ENCODE data around the gene DNHD1. TPM values are rescaled to one million over a fixed set of nuclear protein-coding genes. Genes with fewer than 3 reads are reported as not detected.
A peak's percentile ranks its signal among the peaks of the same experiment; 100 is the strongest.

DNHD1 gene
- total and polyA plus RNA-seq, 2 of the 13 experiments (the other 11 are each of a cell fraction or from before 2014, with no cell fraction given), result 2.7 to 9.3 TPM

GRCh38 chr11:6603287-6604080 is 106.4 kb downstream of the DNHD1 start, which contains the start of the genes ILK and RRP8 (continued):
- TF ChIP-seq PRDM4 (CRISPR knock-in tag; IDR thresholded peaks at IDR 0.05; ENCODE audit: borderline replicate concordance) (peak; percentile 46; the same call in 1 of the 2 replicates), ZNF251 (CRISPR knock-in tag; IDR thresholded peaks at IDR 0.05) (no peak), DMAP1 (CRISPR knock-in tag; IDR thresholded peaks at IDR 0.05) (peak; percentile 92), TGIF2 (CRISPR knock-in tag; IDR thresholded peaks at IDR 0.05) (peak; percentile 99), ZBTB37 (CRISPR knock-in tag; IDR thresholded peaks at IDR 0.05) (no peak), ZNF331 (CRISPR knock-in tag; IDR thresholded peaks at IDR 0.05) (peak; percentile 81; the same call in 1 of the 2 replicates), PHF20 (CRISPR knock-in tag; IDR thresholded peaks at IDR 0.05) (peak; percentile 92), SETDB1 (CRISPR knock-in tag; IDR thresholded peaks at IDR 0.05; ENCODE audit: borderline replicate concordance) (no peak), MIER3 (CRISPR knock-in tag; IDR thresholded peaks at IDR 0.05; ENCODE audit: borderline replicate concordance) (peak; percentile 81; the same call in 1 of the 2 replicates), ELF1 (CRISPR knock-in tag; IDR thresholded peaks at IDR 0.05) (peak; percentile 96), ZNF160 (CRISPR knock-in tag; IDR thresholded peaks at IDR 0.05) (no peak; the same call in 1 of the 2 replicates), BRCA1 (CRISPR knock-in tag; IDR thresholded peaks at IDR 0.05) (no peak), SIN3B (IDR thresholded peaks at IDR 0.05; ENCODE audit: low read length) (peak; percentile 44; the same call in 1 of the 2 replicates), ZNF678 (CRISPR knock-in tag; IDR thresholded peaks at IDR 0.05) (no peak), MYNN (CRISPR knock-in tag; IDR thresholded peaks at IDR 0.05; ENCODE audit: low read depth) (no peak), ZNF775 (CRISPR knock-in tag; IDR thresholded peaks at IDR 0.05; ENCODE audit: borderline replicate concordance) (no peak), KDM5B (CRISPR knock-in tag; IDR thresholded peaks at IDR 0.05; ENCODE audit: borderline replicate concordance) (peak; percentile 86), KDM5A (IDR thresholded peaks at IDR 0.05; ENCODE audit: borderline replicate concordance, low read length) (peak; percentile 77), DPF2 (CRISPR knock-in tag; IDR thresholded peaks at IDR 0.05; ENCODE audit: borderline replicate concordance, low read depth) (no peak), ZNF609 (CRISPR knock-in tag; IDR thresholded peaks at IDR 0.05; ENCODE audit: borderline replicate concordance) (no peak)

All from HepG2 (cell line).